Measurements from ENCODE around the gene FGD5.

DNA sequence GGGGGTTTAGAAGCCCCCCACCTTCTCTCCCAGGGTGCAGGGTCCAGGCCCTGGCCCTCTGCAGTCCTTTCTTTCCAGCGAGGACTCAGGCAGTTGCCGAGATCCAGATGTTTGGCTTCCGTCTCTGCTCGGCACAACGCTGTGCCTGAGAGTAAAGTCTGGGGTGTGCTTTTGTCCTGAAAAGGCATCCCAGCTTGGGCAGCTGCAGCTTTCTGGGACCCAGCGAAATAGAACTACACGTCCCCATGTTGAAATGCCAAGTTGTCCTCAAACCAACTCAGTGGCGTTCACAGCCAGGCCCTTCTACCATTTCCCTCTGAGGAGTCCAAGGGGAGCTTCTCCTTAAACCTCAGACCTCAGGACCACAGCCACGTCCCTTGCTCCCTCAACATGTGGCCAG, 23.1 kb downstream of the FGD5 start:
- no peak for TF ChIP-seq POLR2A (IDR thresholded peaks at IDR 0.05)
- TF ChIP-seq, protein P1, sequence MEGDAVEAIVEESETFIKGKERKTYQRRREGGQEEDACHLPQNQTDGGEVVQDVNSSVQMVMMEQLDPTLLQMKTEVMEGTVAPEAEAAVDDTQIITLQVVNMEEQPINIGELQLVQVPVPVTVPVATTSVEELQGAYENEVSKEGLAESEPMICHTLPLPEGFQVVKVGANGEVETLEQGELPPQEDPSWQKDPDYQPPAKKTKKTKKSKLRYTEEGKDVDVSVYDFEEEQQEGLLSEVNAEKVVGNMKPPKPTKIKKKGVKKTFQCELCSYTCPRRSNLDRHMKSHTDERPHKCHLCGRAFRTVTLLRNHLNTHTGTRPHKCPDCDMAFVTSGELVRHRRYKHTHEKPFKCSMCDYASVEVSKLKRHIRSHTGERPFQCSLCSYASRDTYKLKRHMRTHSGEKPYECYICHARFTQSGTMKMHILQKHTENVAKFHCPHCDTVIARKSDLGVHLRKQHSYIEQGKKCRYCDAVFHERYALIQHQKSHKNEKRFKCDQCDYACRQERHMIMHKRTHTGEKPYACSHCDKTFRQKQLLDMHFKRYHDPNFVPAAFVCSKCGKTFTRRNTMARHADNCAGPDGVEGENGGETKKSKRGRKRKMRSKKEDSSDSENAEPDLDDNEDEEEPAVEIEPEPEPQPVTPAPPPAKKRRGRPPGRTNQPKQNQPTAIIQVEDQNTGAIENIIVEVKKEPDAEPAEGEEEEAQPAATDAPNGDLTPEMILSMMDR (IDR thresholded peaks at IDR 0.05), result no peak
